ENCODE measurements around the gene DUSP5.

DNA sequence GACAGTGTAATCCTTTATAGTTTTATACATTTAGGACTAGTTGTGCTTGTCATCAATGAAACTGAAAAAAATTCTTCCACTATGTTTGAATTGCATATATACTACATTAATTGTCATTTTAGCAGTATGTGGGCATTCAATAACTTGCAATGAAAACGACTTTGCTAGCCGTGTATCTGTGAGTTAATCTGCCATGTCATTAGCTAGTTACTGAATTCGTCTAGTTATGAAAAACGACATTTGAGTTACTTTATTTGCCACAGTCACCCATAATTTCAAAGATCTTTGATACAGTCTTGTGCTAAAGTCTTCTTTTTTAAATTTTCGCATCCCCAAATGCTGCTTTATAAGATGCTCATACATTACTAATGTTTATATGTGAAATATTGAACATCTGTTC, 51.5 kb downstream of the DUSP5 start:
- TF ChIP-seq, protein P1, sequence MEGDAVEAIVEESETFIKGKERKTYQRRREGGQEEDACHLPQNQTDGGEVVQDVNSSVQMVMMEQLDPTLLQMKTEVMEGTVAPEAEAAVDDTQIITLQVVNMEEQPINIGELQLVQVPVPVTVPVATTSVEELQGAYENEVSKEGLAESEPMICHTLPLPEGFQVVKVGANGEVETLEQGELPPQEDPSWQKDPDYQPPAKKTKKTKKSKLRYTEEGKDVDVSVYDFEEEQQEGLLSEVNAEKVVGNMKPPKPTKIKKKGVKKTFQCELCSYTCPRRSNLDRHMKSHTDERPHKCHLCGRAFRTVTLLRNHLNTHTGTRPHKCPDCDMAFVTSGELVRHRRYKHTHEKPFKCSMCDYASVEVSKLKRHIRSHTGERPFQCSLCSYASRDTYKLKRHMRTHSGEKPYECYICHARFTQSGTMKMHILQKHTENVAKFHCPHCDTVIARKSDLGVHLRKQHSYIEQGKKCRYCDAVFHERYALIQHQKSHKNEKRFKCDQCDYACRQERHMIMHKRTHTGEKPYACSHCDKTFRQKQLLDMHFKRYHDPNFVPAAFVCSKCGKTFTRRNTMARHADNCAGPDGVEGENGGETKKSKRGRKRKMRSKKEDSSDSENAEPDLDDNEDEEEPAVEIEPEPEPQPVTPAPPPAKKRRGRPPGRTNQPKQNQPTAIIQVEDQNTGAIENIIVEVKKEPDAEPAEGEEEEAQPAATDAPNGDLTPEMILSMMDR (IDR thresholded peaks at IDR 0.05), result no peak
- no peak for TF ChIP-seq POLR2A (IDR thresholded peaks at IDR 0.05)
